Endothelial cell of hepatic sinusoid (primary cell): ENCODE results near the gene CLSTN1.
"Not testable (repeated sequence)": the region's sequence is repeated elsewhere in the genome, so short reads cannot be mapped to it uniquely, and the experiment has no call there.

Source experiments
- in situ Hi-C: cut with HindIII; loops from 2 replicates; pipeline ENCODE4 v1.10.0; 2017; ENCODE audit warnings: low sequenced_read_pairs

The CLSTN1 gene

DNA sequence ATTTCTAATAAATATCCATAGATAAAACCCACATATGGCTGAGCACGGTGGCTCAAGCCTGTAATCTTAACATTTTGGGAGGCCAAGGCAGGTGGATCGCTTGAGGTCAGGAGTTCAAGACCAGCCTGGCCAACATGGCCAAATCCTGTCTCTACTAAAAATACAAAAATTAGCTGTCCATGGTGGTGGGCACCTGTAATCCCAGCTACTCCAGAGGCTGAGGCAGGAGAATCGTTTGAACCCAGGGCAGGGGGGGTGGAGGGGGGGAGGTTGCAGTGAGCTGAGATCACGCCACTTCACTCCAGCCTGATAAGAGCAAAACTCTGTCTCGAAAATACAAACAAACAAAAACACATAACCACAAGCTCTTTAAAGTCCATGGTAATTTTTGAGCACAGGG is 17.8 kb downstream of the CLSTN1 start:
- in situ Hi-C loops, result loop anchor here (25.0 kb wide), 1 partner anchor 144 kb away; the partner anchor contains the start of gene PIK3CD

DNA sequence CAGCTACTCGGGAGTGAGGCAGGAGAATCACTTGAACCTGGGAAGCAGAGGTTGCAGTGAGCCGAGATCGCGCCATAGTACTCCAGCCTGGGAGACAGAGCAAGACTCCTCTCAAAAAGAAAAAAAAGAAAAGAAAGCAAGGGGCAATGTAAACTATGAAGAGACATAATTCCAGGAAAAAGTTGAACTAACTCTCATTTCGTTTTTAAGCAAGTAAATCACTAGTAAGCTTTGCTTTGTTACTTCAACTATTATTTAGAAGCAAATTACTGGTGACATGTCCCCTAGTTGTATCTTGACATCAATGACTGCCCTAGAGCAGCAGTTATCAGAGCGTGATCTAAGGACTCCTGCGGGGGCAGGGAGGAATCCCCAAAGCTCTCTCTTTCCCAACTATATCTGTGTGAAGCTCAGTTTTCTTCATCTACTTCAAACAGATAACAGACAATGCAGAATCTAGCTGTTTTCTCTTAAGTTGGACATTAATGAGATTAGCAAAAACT is 18.7 kb downstream of the CLSTN1 start:
- in situ Hi-C loops, result loop anchor here (25.0 kb wide), 1 partner anchor 143 kb away; the partner anchor contains the start of gene PIK3CD

DNA sequence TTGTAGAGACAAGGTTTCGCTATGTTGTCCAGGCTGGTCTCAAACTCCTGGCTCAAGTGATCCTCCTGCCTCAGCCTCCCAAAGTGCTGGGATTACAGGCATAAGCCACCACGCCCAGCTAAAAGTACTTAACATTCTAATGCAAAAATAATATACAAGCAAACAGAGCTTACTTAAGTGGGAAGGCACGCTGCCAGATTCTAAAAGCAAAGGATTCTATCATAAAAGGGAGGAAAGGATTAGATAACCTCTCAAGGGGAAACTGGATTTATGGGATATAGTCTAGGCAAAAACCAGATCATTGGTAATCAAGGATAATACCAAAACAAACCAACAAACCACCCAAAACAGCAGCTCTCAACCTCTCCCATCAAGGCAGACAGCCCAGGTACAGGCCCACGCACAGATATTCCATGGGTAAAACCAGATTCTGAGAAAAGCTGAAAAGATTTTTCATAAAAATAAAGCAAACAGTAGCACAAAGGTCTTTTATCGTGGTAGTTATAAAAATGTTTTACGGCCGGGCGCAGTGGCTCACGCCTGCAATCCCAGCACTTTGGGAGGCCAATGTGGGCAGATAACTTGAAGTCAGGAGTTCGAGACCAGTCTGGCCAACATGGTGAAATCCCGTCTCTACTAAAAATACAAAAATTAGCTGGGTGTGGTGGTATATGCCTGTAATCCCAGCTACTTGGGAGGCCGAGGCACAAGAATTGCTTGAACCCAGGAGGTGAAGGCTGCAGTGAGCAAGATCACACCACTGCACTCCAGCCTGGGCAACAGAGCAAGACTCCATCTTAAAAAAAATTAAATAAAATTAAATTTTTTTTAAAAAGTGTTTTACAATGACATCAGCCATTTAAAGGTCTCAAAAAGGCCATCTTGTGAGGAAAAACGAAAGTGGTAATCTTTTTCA is 20.5 kb downstream of the CLSTN1 start:
- in situ Hi-C loops, result loop anchor here (25.0 kb wide), 1 partner anchor 141 kb away; the partner anchor contains the start of gene PIK3CD

- in situ Hi-C loops, result loop anchor here (25.0 kb wide), 1 partner anchor 140 kb away; the partner anchor contains the start of gene PIK3CD
Observed at GRCh38 chr1:9801909-9802308, 21.9 kb downstream of the CLSTN1 start.

DNA sequence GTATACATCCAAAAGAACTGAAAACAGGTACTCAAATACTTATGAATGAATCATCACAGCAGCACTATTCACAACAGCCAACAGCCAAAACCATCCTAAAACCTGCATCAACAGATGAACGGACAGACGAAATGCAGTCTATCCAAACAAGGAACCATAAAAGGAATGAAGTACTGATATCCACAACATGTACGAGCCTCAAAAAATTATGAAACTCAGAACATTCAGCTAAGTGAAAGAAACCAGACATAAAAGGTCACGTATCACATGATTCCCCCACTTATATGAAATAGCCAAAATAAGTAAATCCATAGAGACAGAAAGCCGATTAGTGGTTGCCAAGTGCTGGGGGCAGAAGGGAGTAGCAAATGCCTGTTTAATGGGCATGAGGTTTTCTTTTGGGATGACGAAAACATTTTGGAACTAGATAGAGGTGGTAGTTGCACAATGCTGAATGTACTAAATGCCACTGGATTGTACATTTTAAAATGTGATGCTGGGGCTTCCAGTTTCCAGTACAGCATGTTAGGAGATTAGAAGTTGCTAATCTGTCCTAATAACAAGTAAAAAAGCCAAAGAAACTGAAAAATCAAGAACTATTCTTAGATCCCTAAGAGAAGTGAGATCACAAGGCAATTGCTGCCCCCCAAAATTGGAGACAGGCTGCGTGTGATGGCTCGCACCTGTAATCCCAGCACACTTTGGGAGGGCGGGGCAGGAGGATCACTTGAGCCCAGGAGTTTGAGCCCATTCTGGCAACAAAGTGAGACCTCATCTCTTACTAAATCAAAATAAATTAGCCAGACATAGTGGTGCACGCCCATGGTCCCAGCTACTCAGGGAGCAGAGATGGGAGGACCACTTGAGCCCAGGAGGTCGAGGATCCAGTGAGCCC is 25.3 kb downstream of the CLSTN1 start:
- in situ Hi-C loops, result no loop called here

DNA sequence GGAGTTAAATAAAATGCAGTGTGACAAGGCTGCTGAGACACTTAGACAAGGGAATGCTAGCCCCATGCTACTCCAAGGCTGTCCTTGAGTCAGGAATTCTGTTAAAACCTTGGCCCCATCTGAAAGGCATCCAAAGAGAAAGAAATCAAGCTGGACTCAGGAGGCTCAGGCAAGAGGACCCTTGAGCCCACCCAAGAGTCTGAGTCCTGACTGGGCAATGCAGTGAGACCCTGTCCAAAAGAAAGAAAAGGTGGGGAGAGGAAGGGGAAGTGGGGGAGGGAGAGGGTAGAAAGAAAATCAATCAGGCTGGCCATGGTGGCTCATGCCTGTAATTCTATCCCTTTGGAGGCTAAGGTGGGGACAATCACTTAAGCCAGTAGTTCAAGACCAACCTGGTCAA is 26.7 kb downstream of the CLSTN1 start:
- in situ Hi-C loops, result no loop called here

GRCh38 chr1:9794081-9794480 is 29.7 kb downstream of the CLSTN1 start:
- in situ Hi-C loops, result no loop called here

DNA sequence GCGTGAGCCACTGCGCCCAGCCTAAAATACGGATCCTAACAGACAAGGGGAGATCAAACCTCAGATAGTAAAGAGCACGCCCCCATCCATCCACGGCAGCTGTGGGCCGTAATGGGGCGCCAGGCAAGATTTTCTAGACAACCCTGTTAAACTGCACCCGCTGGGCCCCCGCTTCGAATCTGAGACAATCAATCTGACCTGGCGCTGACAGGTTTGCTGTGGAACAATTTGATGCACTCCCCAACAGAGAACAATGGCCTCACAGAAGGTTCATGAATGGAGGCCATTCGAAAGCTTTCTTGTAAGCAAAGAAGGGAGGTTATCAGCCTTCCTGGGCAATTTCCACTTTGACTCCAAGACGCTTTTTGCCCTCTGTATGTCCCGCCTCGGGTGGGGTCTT is 30.5 kb downstream of the CLSTN1 start:
- in situ Hi-C loops, result no loop called here

- in situ Hi-C loops, result no loop called here
Observed at GRCh38 chr1:9792156-9793042, 31.4 kb downstream of the CLSTN1 start.

DNA sequence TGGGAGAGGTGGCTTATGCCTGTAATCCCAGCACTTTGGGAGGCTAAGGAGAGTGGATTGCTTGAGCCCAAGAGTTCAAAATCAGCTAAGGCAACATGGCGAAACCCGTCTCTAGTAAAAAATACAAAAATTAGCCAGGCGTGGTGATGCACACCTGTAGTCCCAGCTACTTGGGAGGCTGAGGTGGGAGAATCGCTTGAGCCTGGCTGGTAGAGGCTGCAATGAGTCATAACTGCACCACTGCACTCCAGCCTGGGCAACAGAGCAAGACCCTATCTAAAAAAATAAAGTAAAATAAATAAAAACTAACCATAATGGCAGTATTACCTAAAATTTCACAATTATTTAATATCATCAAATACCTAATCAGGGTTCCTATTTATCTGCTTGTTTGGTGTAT is 34.1 kb downstream of the CLSTN1 start:
- in situ Hi-C loops, result not testable (repeated sequence)

- in situ Hi-C loops, result no loop called here
Observed at GRCh38 chr1:9787702-9788101, 36.1 kb downstream of the CLSTN1 start.

GRCh38 chr1:9785406-9785805 is 38.4 kb downstream of the CLSTN1 start:
- in situ Hi-C loops, result no loop called here

DNA sequence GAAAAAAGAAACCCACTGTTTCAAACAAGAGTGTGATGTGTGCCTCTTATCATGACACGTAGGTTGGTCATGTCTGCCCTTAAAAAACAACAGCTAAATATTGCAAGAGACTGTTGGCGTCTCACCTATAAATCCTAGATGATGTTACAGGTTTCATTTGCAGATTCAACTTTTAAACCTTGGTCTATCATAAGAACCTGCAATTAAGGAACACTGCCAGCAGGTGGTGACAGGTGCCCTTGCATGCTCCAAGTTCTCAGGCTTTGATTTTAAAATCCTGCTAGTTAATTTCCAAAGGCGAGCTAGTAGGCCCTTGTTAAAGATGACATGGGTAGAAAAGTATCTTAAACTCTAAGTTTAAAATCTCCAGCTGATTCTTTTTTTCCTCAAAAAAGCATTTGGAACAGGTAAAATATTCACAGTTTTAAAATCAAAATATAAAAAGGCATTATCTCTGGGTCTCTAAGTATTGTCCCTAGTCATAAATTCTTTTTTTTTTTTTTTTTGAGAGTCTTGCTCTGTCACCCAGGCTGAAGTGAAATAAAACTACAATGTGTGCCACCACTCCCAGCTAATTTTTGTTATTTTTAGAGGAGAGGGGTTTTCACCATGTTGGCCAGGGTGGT is 39.1 kb downstream of the CLSTN1 start:
- in situ Hi-C loops, result no loop called here

GRCh38 chr1:9782897-9783296 is 40.9 kb downstream of the CLSTN1 start:
- in situ Hi-C loops, result no loop called here

DNA sequence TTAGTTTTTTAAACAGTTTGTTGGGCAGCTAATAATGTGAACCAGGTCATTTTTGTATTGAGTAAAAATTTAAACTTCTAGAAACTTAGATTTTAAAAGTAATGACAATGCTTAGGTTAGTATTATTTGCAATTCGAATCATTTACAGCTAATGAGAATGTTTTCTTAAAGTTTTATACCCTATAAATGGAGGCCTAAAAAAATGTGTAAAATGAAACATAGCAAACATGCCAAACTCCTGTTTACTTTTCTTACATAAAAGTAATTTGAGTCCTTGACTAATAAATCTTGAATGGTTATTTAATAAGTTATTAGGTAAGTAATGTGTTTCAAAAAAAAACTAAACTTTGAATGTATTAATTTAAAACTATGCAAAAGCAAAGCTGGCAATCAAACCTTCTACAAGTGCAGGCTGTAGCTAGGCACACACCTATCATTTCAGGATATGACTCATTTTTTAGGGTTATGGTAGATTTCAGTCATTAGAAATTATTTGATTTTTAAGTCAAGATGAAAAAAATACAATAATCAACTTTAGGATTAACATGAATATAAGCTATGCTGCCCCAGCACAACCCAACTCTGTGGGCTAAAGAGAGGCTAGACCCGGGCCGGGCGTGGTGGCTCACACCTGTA is 41.5 kb downstream of the CLSTN1 start:
- in situ Hi-C loops, result no loop called here

DNA sequence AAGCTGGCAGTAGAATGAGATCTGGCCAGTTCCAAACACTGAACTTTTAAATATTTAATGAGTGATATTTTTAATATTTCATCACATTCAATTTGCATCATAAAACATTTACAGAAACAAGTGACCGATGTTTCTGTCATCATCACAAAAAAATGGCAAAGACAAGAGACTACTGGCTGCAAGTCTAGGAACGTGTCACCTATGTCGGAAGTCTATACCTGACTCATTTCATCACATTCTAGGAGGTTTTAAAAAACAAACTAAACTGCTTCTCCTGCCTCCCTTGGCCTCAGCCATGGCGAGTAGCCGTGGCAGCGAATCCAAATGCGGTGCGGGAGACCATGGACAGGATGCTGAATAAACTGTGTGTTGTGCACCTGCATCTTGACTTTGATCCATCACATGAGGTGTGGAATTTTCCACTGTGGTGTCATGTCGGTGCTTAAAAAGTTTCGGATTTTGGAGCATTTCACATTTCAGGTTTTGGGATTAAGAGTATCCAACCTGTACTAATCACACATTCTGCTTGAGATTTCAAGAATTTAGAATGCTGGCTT is 43.1 kb downstream of the CLSTN1 start:
- in situ Hi-C loops, result no loop called here

DNA sequence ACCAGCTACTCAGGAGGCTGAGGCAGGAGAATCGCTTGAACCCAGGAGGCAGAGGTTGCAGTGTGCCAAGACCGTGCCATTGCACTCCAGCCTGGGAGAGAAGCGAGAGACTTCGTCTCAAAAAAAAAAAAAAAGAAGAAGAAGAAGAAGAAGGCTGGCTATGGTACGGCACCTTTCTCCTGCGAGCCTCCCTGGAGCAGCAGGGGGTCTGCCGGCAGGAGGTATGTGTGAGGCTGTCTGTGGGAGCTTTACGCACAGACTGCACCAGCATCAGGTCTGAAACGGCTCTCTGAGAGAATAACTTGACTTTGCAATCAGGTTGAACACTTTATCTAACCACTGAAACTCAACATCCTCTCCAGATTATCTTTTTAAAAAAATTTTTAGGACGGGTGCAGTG is 44.9 kb downstream of the CLSTN1 start:
- in situ Hi-C loops, result loop anchor here (5.0 kb wide), 1 partner anchor 78 kb away; no protein-coding TSS in a partner anchor

GRCh38 chr1:9776685-9777084 is 47.1 kb downstream of the CLSTN1 start:
- in situ Hi-C loops, result loop anchor here (5.0 kb wide), 1 partner anchor 81 kb away; no protein-coding TSS in a partner anchor
